Glomerular visceral epithelial cell (primary cell): ENCODE results near the gene GLIPR1L1.

Experiments used
- DNase-seq: peaks from one replicate; pipeline ENCODE4 v3.0.0-alpha.2; 2016; ENCODE audit errors: extremely low spot score

GLIPR1L1 gene

DNA sequence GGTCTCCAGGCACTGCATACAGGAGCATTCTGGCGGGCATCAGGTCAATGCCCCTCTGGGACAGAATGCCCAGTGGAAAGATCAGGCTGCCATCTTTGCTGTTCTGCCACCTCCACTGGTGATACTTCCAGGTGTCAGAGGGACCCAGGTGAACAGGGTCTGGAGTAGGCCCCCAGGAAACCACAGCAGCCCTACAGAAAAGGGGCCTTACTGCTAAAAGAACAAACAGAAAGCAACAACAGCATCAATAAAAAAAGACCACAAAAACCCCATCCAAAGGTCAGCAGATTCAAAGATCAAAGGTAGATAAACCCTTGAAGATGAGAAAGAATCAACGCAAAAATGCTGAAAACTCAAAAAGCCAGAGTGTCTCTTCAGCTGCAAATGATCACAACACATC lies 15.9 kb downstream of the GLIPR1L1 start:
- no peak for DNase-seq

DNA sequence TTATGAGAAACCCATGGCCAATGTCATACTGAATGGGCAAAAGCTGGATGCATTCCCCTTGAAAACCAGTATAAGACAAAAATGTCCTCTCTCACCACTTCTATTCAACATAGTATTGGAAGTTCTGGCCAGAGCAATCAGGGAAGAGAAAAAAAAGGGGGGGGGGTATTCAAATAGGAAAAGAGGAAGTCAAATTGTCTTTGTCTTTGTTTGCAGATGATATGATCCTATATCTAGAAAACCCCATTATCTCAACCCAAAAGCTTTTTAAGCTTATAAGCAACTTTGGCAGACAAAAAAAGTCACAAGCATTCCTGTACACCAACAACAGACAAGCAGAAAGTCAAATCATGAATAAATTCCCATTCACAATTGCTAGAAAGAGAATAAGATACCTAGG lies 19.5 kb downstream of the GLIPR1L1 start:
- DNase-seq = no peak

DNA sequence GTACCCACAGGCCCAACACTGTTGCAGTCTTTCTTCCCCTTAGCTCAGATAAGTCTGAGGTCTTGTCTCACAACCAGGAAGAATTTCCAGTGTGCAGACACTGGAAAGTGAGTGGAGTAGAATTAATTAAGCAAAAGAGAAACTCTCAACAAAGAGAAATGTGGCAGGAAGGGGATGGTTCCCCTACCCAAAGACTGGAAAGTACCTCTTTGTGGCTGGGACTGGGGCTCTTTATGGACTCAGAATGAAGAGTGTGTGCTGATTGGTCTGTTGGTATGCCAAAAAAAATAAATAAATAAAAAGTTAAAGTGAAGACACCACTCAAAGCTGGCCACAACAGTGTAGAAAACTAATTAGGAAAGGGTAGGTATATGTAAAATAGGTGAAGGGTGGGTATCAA lies 26.4 kb downstream of the GLIPR1L1 start:
- no peak for DNase-seq

DNA sequence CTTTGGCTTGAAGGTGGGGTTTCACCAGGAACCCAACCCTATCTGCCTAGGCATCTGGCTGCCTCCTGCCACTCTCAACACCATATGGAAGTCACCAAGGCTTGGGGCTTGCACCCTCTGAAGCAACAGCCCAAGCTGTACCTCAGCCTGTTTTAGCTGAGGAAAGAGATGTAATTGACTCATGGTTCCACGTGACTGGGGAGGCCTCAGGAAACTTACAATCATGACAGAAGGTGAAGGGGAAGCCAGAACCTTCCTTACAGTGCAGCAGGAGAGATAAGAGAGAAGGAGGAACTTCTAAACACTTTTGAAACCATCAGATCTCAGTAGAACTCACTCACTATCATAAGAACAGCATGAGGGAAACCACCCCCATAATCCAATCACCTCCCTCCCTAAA lies 26.9 kb downstream of the GLIPR1L1 start:
- DNase-seq = no peak

DNA sequence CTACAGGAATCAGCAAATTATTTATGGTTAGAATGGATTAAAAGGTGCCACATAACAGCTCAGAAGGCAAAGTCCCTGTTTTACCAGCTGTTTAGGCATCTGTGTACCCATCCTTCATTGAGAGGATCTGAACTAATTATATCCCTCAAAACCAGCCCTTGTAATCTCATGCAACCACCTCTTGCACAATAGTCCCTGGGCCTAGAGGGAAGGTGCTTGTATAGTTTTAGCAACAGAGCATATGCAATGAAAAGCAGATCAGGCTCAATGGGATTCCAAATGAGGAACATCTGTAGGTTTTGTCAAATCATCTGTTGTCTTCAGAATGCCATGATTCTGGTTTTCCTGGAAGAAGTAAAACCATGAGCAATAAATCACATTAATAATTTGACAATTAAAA lies 30.4 kb downstream of the GLIPR1L1 start:
- no peak for DNase-seq

DNA sequence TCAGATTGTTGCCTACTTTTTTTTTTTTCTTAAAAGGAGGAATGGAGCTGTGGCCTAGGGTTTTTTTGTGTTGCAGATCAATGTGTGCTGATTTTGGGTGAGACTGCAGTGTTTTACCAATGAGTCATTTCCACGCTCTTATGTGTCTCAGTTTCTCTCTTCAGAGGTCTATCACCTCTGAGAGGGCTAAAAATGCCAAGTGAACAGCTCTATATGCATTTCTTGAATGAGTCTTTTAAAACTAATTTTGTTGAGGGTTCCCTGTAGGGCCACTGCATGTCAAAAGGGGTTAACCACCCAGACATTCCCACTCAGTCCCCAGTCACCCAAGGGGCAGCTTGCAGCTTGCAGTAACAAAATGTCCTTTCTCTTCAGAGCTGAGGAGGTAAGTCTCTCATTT lies 32.2 kb downstream of the GLIPR1L1 start:
- DNase-seq = no peak

DNA sequence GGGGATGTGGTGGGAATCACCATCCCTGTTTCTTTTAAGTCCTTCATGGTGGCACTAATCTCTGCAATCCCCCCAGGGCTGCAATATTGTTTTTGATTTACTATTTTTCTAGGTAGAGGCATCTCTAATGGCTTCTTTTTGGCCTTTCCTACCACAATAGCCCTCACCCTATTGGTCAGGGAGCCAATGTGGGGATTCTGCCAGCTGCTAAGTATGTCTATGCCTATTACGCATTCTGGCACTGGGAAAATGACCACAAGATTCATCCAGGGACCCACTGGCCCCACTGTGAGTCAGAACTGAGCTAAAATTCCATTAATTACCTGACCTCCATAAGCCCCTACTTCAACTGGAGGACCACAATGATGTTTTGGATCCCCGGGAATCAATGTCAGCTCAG lies 40.5 kb downstream of the GLIPR1L1 start:
- DNase-seq = no peak

DNA sequence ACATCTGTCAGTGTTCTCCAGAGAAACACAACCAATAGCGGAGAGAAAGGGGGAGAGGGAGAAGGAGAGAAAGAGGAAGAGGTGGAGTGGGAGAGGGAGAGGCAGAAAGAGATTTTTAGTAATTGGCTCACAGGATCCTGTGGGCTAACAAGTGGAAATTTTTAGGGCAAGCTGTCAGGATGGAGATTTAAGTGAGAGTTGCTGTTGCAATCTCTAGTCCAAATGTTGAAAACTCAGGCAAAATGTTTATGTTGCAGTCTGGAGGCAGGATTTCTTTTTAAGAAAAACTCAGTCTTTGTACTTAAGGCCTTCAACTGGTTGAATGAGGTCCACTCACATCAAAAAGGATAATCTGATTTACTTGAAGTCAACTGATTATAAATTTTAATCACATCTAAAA lies 43.9 kb downstream of the GLIPR1L1 start:
- no peak for DNase-seq

DNA sequence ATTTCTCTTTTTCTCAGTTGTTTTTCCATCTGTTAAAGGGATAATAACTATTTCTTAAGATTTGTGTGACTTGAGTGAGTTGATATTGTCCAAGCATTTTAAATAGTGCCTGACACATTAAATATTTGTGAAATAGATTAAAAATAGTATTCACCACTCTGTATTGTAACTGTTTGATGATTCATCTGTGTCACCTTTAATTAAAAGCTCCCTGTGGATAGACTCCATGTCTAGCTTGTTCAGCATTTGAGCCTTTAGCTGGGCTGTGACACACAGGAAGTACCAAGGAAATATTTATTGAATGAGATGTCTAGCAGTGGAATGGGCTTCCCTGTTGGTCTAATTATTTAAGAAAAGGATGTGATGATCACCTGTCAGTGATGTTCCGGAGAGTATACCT lies 54.6 kb downstream of the GLIPR1L1 start:
- DNase-seq = peak; percentile 12

DNA sequence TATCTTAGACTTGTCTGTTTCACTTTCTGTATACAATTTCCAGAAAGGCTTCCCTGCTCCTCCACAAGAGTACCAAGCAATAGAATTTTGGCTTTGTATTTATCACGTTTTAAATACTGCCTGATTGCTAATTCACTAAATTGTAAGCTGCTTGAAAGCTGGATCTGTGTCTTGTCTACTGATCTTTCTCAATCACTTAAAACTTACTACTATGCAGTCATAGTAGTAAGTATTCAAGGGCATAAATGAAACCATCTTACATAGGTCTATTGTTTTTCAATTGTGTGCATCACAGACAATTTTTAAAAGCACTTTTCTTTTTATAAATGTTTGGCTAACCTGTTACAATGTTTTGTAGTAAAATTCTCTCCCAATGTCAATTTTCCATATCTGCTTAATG lies 55.2 kb downstream of the GLIPR1L1 start:
- no peak for DNase-seq

DNA sequence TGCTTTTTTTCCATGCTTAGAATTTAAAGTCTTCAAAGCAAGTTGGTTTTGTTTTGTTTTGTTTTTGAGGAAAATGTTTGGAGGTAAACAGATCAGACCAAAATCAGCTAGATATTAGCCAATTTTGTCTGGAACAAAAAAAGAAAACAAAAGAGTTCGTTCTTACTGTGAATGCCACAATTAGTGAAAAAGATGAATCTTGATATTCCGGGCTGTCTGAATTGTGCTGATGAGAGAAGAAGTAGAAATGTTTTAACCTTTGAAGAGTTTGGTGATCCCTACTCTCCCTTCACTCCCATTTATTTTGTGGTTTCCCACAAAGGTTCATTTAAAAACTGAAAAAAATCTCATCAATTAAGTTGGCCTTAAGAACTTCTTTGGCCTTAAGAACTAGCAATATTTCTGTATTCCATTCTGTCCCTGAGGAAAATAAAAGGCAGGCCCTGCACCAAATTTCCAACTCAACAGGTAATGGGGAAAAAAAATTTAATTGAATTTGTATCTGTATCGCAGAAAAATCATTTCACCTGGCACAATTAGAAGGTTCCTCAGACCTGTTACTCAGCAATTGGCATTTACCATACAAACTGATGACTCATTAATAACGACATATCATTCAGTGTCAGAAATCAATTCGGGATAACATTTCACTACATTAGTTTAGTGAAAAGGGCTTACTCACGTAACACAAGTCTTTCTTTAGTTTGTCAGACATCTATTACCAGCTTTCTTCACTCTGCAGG lies 55.9 kb downstream of the GLIPR1L1 start:
- no peak for DNase-seq

DNA sequence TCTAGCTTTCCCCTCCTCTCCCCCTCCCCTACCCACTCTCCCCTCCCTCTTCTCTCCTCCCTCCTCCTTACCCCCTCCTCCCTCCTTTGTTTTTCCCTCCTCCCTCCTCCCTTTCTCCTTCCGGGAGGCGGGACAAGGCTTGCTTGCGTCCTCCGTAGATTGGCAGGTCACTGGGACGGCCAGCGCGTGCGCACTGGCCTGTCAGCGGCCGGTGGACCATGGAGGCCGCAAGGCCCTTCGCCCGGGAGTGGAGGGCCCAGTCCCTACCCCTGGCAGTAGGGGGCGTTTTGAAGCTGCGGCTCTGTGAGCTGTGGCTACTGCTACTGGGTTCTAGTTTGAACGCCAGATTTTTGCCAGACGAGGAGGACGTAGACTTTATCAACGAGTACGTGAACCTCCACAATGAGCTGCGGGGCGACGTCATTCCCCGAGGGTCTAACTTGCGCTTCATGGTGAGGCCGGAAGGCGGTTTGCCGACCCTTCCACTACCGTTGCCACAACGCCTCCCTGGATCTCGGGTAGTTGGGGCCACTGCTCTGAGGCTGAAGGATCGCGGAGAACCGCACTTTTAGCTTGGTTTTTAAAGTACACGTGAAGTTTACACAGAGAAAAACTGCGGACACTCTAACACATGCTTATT lies 56.5 kb downstream of the GLIPR1L1 start, which contains the start of gene GLIPR1L2:
Gene GLIPR1L2 (plus strand): TSS at position 191 of the 640 bp plus-strand sequence. CDS start 28 bp downstream, at position 219.
- DNase-seq = peak; percentile 97

DNA sequence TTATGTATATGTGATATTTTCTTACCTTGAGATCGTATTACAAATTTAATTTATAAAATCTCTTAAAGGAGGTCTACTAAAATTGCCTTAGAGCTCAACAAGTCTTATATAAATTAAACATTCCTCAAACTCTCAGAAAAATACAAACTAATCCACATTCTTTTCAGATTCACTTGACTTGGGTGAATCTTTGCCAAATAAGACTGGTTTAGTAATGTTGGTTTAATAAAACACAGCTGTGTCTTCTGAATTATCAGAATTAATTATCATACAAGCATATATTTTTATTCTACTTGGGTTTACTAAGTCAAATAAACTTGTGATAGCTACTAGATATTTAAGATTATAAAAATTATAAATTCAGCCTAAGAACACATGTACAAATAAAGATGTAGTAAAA lies 69.8 kb downstream of the GLIPR1L1 start:
- DNase-seq = no peak

DNA sequence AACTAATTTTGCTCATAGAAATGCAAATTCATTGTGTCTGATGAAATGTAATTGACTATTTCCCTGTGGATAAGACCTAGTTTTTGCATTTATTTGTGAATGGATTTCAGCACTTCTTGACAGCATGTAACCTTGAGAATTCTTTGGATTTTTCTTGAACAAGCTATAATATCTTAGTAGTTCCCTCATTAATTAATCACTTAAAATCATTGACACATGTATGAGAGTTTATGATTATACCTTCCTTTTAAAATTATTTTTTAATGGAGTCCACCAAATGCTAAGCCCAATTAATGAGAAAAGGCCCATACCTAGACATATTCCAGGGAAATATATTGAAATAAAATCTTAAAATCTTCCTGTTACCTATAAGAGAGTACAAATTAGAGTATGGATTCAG lies 73.2 kb downstream of the GLIPR1L1 start:
- DNase-seq = no peak

DNA sequence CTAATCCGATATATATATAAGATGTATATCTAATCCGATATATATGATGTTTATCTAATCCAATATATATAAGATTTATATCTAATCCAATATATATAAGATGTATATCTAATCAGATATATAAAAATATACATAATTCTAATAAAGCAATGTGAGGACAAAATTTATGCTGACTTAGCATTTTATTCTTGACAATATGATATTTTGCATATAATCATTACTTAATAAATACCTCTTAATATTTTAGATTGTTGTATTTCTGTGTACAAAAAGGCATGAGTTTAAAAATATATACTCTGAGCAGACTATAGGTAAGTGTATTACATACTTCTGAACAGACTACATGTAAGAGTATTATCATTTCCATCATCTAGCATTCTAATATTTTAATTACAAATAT lies 75.4 kb downstream of the GLIPR1L1 start:
- no peak for DNase-seq

DNA sequence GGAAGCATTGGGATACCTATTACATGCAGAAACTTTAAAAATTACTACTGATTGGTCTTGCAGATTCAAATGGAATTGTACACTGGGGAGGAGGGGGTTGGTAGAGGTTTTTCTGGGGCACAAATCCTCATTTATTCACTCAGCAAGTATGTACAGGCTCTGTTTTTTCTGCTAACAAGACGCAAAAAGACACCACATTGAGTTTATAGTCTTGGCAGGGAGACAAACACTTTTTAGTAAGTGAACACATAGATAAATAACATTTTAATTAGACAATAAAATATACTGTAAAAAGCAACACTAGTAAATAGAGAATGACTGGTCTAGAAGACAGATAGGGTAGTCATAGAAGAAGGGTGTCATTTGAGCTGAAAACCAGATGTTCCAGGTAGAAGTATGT lies 80.2 kb downstream of the GLIPR1L1 start:
- DNase-seq = no peak

DNA sequence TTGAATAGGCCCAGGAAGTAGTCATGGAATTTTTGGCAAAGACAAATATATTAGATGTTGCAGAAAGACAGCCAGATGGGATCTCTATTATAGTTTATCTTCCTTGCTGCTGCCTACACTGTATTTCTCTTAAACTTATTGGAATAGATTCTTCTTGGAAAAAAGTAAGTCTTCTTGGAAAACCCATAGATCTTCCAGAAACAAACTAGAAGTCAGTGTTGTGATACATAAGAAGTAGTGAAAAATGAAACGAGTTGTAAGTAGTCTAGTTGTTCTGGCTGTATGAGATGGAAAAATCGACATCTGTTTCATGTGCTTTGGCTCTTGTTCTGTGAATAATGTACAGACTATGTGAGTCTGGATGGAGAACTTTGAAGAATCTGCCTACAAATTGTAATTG lies 85.4 kb downstream of the GLIPR1L1 start:
- no peak for DNase-seq
